ENCODE data around the gene ADAMTS17. TPM values are rescaled to one million over a fixed set of nuclear protein-coding genes. Genes with fewer than 3 reads are reported as not detected.

The ADAMTS17 gene
- polyA plus RNA-seq, 4 donors, result 0.45 to 3.1 (median 1.2) TPM

DNA sequence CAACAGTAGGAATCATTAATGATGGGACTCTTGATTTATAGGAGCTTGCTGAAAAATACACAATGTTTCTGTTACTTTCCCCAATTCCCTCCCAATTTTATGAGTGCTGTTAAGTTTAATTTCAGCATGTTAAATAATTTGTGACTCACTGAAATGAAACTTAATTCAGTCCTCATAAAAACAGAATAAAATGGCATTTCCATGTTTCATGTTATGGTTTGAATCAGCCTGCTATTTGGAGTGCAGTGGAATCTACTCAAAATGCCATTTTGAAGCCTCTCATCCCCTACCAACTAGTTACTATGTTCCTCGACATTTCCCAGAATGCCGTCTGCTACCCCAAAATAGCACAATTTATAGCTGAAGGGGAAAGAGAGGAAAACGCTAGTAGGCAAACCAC lies 237.5 kb downstream of the ADAMTS17 start:
- no peaks in the 10 kb centered on the region for H3K9me3 ChIP-seq (ENCODE audit: control insufficient read depth in 2 of 2, insufficient read depth in 1 of 2, low read depth in 1 of 2, low read length in 1 of 2)
- FAIRE-seq (no peak), DNase-seq (no peak)
- 84 to 99% (median 87%) methylated on average over 3 of the region's 3 CpGs for WGBS, 3 donors
- no peaks in the 10 kb centered on the region for H3K4me1 ChIP-seq (ENCODE audit: control insufficient read depth in 3 of 3, insufficient read depth in 2 of 3, low read depth in 1 of 3, low read length in 2 of 3)
- H3K27ac ChIP-seq (ENCODE audit: low read depth in 1 of 3, low read length in 2 of 3), result no peak overlapping the region
- H3K4me3 ChIP-seq (ENCODE audit: low read depth in 1 of 3, low read length in 3 of 3), result no peak overlapping the region
- no peaks in the 10 kb centered on the region for H3K36me3 ChIP-seq (ENCODE audit: control insufficient read depth in 3 of 3, insufficient read depth in 2 of 3, low read depth in 1 of 3, low read length in 3 of 3)
- no peaks in the 10 kb centered on the region for H3K27me3 ChIP-seq (ENCODE audit: control insufficient read depth in 3 of 3, insufficient read depth in 3 of 3, low read length in 3 of 3)

DNA sequence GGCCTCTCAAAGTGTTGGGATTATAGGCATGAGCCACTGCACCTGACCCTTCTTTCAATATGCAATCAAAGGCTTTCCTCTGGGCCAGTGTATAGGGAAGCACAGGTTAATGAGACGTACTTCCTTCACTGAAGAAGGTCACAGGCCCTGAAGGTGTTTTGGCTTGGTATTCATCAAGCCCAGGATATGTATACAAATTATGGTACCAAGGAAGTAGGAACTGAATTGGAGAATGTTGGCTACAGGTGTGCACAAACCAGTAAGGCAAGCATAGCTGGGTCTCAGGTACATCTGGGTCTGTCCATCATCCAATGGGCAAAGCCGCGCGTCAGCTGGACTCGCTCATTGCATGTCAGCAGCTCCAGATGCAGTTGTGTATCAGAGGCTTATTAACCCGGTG lies 237.9 kb downstream of the ADAMTS17 start:
- FAIRE-seq (no peak), DNase-seq (no peak)
- no peak overlapping the region for H3K4me3 ChIP-seq (ENCODE audit: low read depth in 1 of 3, low read length in 3 of 3)
- H3K4me1 ChIP-seq (ENCODE audit: control insufficient read depth in 3 of 3, insufficient read depth in 2 of 3, low read depth in 1 of 3, low read length in 2 of 3), result no peaks in the 10 kb centered on the region
- no peaks in the 10 kb centered on the region for H3K36me3 ChIP-seq (ENCODE audit: control insufficient read depth in 3 of 3, insufficient read depth in 2 of 3, low read depth in 1 of 3, low read length in 3 of 3)
- WGBS, 3 donors, result 91 to 96% (median 93%) methylated on average over 6 of the region's 6 CpGs
- H3K27me3 ChIP-seq (ENCODE audit: control insufficient read depth in 3 of 3, insufficient read depth in 3 of 3, low read length in 3 of 3), result no peaks in the 10 kb centered on the region
- no peaks in the 10 kb centered on the region for H3K9me3 ChIP-seq (ENCODE audit: control insufficient read depth in 2 of 2, insufficient read depth in 1 of 2, low read depth in 1 of 2, low read length in 1 of 2)
- no peak overlapping the region for H3K27ac ChIP-seq (ENCODE audit: low read depth in 1 of 3, low read length in 2 of 3)

DNA sequence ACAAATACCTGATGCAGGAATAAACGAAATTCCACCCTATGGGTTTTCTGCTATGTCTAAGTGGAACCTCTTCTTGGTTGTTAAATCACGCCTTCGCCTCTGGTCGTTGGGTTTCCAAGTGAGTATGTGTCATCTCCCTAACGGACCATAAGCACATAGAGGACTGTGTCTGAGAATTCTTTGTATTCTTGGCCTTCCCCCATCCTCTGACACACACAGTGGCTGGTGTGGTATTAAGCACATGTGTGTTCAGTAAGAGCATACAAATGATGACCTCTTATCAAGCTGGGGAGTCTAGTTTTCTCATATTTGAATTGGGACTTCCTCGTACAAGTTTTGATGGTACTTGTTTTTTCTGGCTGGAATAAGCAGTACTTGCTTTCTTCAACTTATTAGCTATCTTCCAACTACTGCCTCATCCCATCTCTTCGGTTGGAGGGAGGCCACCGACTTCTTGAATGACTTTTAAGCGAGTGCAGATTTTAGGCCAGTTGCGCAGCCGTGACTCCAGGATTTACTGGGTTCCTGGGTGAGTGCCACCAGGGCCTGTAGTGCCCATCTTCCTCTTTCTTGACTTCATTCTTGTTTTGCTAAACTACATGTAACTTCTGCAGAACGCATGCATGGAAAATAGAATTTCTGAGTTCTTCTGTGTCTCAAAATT lies 240.2 kb downstream of the ADAMTS17 start:
- Histone ChIP-seq H3K4me3 (ENCODE audit: low read depth in 1 of 3, low read length in 3 of 3) (no peak overlapping the region), H3K27ac (ENCODE audit: low read depth in 1 of 3, low read length in 2 of 3) (no peak overlapping the region), H3K9me3 (ENCODE audit: control insufficient read depth in 2 of 2, insufficient read depth in 1 of 2, low read depth in 1 of 2, low read length in 1 of 2) (no peaks in the 10 kb centered on the region), H3K27me3 (ENCODE audit: control insufficient read depth in 3 of 3, insufficient read depth in 3 of 3, low read length in 3 of 3) (no peaks in the 10 kb centered on the region), H3K4me1 (ENCODE audit: control insufficient read depth in 3 of 3, insufficient read depth in 2 of 3, low read depth in 1 of 3, low read length in 2 of 3) (no peaks in the 10 kb centered on the region), H3K36me3 (ENCODE audit: control insufficient read depth in 3 of 3, insufficient read depth in 2 of 3, low read depth in 1 of 3, low read length in 3 of 3) (no peaks in the 10 kb centered on the region)
- no peak for FAIRE-seq
- DNase-seq, result no peak
- 80 to 92% (median 92%) methylated on average over 12 of the region's 12 CpGs for WGBS, 3 donors

DNA sequence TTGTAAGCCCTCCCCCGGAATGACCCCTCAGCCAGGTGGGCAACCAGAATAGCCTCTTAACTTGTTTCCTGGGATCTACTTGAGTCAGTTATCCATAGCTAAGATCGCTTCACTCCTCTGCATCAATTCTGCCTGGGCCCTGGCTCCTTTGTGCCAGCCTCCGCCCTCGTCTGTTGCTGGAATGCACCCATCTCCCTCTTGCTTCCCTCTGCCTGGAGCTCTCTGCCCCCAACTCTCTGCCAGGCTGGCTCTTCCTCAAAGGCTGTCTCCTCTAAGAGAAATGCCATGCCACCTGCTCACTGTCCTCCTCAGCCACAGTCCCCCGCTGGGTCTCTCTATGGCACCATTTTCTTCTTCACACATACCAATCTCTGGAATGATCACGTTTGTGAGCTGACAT lies 240.8 kb downstream of the ADAMTS17 start:
- Histone ChIP-seq H3K9me3 (ENCODE audit: control insufficient read depth in 2 of 2, insufficient read depth in 1 of 2, low read depth in 1 of 2, low read length in 1 of 2) (no peaks in the 10 kb centered on the region), H3K4me3 (ENCODE audit: low read depth in 1 of 3, low read length in 3 of 3) (no peak overlapping the region)
- no peak for FAIRE-seq

DNA sequence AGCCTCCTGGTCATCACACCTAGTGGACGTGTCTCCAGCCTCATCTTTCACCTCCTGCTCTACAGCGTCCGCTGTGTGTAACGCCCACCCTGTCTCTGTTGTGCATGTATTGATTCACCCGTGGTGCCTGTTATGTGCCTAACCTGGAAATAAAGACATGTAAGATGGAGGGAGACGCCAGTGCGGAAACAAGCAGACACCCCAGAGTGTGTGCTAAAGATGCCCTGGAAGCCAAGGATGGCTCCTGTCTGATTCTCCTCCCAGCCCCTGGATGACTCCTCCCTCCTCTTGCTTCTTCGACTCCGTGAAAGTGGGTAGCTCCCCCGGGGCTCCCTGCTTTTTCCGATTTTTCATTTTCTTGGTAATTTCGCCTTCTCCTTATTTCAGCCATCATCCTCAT lies 241.8 kb downstream of the ADAMTS17 start:
- WGBS, 3 donors, result 92 to 96% (median 94%) methylated on average over 12 of the region's 12 CpGs
- Histone ChIP-seq H3K27ac (ENCODE audit: low read depth in 1 of 3, low read length in 2 of 3) (no peak overlapping the region), H3K27me3 (ENCODE audit: control insufficient read depth in 3 of 3, insufficient read depth in 3 of 3, low read length in 3 of 3) (no peaks in the 10 kb centered on the region), H3K36me3 (ENCODE audit: control insufficient read depth in 3 of 3, insufficient read depth in 2 of 3, low read depth in 1 of 3, low read length in 3 of 3) (no peaks in the 10 kb centered on the region), H3K4me3 (ENCODE audit: low read depth in 1 of 3, low read length in 3 of 3) (no peak overlapping the region), H3K4me1 (ENCODE audit: control insufficient read depth in 3 of 3, insufficient read depth in 2 of 3, low read depth in 1 of 3, low read length in 2 of 3) (no peaks in the 10 kb centered on the region), H3K9me3 (ENCODE audit: control insufficient read depth in 2 of 2, insufficient read depth in 1 of 2, low read depth in 1 of 2, low read length in 1 of 2) (no peaks in the 10 kb centered on the region)
- DNase-seq (no peak), FAIRE-seq (no peak)

More for the DNA sequence above, 240.8 kb downstream of the ADAMTS17 start:
- H3K27me3 ChIP-seq (ENCODE audit: control insufficient read depth in 3 of 3, insufficient read depth in 3 of 3, low read length in 3 of 3), result no peaks in the 10 kb centered on the region
- no peak for DNase-seq
- H3K36me3 ChIP-seq (ENCODE audit: control insufficient read depth in 3 of 3, insufficient read depth in 2 of 3, low read depth in 1 of 3, low read length in 3 of 3), result no peaks in the 10 kb centered on the region
- no peaks in the 10 kb centered on the region for H3K4me1 ChIP-seq (ENCODE audit: control insufficient read depth in 3 of 3, insufficient read depth in 2 of 3, low read depth in 1 of 3, low read length in 2 of 3)
- WGBS, 3 donors, result 87 to 88% (median 87%) methylated on average over 6 of the region's 6 CpGs
- no peak overlapping the region for H3K27ac ChIP-seq (ENCODE audit: low read depth in 1 of 3, low read length in 2 of 3)

DNA sequence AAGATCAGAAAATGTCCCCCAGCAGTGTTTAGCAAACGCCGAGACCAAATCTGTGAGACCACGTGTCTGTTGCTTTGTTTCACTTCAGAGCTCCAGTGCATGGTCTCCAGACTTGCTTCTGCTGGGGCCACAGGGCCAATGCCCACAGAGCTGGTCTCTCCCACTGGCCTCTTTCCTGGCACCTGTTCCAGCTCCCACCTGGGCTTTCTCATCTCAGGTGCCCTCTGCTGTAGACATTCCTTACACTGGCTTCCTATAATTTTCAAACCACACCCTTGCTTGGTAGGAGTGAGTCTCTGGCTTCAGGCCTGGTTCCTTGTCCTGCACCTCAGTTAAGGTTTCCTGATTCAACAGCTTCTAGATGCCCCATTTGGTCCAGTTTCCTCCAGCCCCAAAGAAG lies 243.1 kb downstream of the ADAMTS17 start:
- DNase-seq, result no peak
- Histone ChIP-seq H3K36me3 (ENCODE audit: control insufficient read depth in 3 of 3, insufficient read depth in 2 of 3, low read depth in 1 of 3, low read length in 3 of 3) (no peaks in the 10 kb centered on the region), H3K27me3 (ENCODE audit: control insufficient read depth in 3 of 3, insufficient read depth in 3 of 3, low read length in 3 of 3) (no peaks in the 10 kb centered on the region), H3K9me3 (ENCODE audit: control insufficient read depth in 2 of 2, insufficient read depth in 1 of 2, low read depth in 1 of 2, low read length in 1 of 2) (no peaks in the 10 kb centered on the region), H3K4me3 (ENCODE audit: low read depth in 1 of 3, low read length in 3 of 3) (no peak overlapping the region), H3K27ac (ENCODE audit: low read depth in 1 of 3, low read length in 2 of 3) (no peak overlapping the region), H3K4me1 (ENCODE audit: control insufficient read depth in 3 of 3, insufficient read depth in 2 of 3, low read depth in 1 of 3, low read length in 2 of 3) (no peaks in the 10 kb centered on the region)
- WGBS, 3 donors, result 92 to 98% (median 97%) methylated on average over 3 of the region's 3 CpGs
- FAIRE-seq, result no peak

DNA sequence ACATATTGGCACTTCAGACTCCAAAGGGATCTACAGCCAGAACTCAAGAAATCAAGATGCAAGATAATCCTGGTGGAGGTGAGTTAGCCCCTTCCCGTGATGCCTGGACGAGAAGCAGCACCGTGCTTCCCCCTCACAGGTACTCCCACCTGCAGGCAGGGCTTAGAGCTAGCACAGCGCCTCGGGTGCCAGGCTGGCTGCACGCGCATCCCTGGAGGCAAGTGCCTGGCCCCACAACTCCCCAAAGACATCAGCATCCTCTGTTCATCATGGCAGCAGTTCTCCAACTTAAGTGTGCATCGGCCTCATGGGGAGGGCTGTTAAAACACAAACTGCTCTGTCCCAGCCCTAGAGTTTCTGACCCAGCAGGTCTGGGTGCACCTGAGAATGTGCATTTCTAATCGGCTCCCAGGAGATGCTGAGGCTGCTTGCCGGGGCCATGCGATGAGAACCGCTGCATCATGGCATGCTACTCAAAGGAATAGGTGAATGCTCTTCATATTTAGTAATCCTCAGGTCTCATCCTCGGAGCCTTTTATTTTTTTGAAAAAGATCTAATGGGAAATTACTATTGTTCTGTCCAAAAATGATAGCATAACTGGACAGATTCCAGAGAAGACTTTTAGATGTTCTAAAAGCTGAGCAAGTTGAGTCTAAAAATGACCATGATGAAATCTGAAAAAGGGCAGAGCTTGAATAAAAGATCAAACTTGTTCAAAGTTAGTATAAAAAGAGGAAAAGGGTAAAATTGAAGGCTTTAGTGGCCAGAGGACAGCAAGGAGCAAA lies 244.2 kb downstream of the ADAMTS17 start:
- Histone ChIP-seq H3K27ac (ENCODE audit: low read depth in 1 of 3, low read length in 2 of 3) (no peak overlapping the region), H3K36me3 (ENCODE audit: control insufficient read depth in 3 of 3, insufficient read depth in 2 of 3, low read depth in 1 of 3, low read length in 3 of 3) (no peaks in the 10 kb centered on the region), H3K4me3 (ENCODE audit: low read depth in 1 of 3, low read length in 3 of 3) (no peak overlapping the region), H3K9me3 (ENCODE audit: control insufficient read depth in 2 of 2, insufficient read depth in 1 of 2, low read depth in 1 of 2, low read length in 1 of 2) (no peaks in the 10 kb centered on the region), H3K4me1 (ENCODE audit: control insufficient read depth in 3 of 3, insufficient read depth in 2 of 3, low read depth in 1 of 3, low read length in 2 of 3) (no peaks in the 10 kb centered on the region), H3K27me3 (ENCODE audit: control insufficient read depth in 3 of 3, insufficient read depth in 3 of 3, low read length in 3 of 3) (no peaks in the 10 kb centered on the region)
- DNase-seq, result no peak
- FAIRE-seq, result no peak
- 89 to 93% (median 90%) methylated on average over 13 of the region's 13 CpGs for WGBS, 3 donors

DNA sequence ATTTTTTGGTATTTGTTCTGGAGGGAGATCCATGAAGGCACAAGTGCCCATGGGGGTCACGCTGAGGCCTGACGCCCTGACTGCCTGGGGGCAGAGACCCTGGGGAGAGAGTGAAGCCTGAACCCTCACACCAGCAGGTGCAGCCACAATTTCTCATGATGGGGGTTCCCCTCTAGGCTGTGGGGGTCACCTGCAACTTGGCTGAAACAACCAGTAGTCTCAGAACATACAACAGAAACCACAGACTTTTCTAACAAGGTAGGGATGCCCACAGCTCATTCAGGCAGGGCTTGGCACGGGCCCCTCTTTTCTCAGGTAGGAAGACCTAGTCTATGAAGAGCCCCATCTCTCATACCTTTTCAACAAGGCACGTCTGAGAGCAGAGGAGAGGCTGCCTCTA lies 245.1 kb downstream of the ADAMTS17 start:
- no peak overlapping the region for H3K27ac ChIP-seq (ENCODE audit: low read depth in 1 of 3, low read length in 2 of 3)
- H3K9me3 ChIP-seq (ENCODE audit: control insufficient read depth in 2 of 2, insufficient read depth in 1 of 2, low read depth in 1 of 2, low read length in 1 of 2), result no peaks in the 10 kb centered on the region
- no peaks in the 10 kb centered on the region for H3K27me3 ChIP-seq (ENCODE audit: control insufficient read depth in 3 of 3, insufficient read depth in 3 of 3, low read length in 3 of 3)
- H3K4me1 ChIP-seq (ENCODE audit: control insufficient read depth in 3 of 3, insufficient read depth in 2 of 3, low read depth in 1 of 3, low read length in 2 of 3), result no peaks in the 10 kb centered on the region
- 86 to 88% (median 87%) methylated on average over 4 of the region's 4 CpGs for WGBS, 3 donors
- FAIRE-seq, result no peak
- DNase-seq, result no peak
- H3K36me3 ChIP-seq (ENCODE audit: control insufficient read depth in 3 of 3, insufficient read depth in 2 of 3, low read depth in 1 of 3, low read length in 3 of 3), result no peaks in the 10 kb centered on the region
- no peak overlapping the region for H3K4me3 ChIP-seq (ENCODE audit: low read depth in 1 of 3, low read length in 3 of 3)
